HFF-Myc (cell line): Measurements from ENCODE around the gene ART4.

Source experiments
- DNase-seq: peaks from one replicate; pipeline ENCODE4 v3.0.0-alpha.2; 2011; ENCODE audit warnings: low read depth; ENCODE audit errors: extremely low read depth
- H3K4me3 ChIP-seq: replicated peaks from 2 replicates; pipeline ENCODE4 v1.5.1; 2011; ENCODE audit warnings: low read depth, mild to moderate bottlenecking, control low read depth, low read length
- CTCF ChIP-seq: IDR thresholded peaks from 2 replicates; pipeline ENCODE4 v1.5.1; 2012; ENCODE audit warnings: mild to moderate bottlenecking, low read depth, low read length, control low read depth; ENCODE audit errors: missing control alignments

Gene ART4

GRCh38 chr12:14803830-14804160 is 39.5 kb downstream of the ART4 start:
- DNase-seq, result no peak
- TF ChIP-seq CTCF, result no peak
- peak overlapping the region; percentile 94 for H3K4me3 ChIP-seq

GRCh38 chr12:14803011-14803829 is 40.1 kb downstream of the ART4 start, which contains the start of the genes C12orf60 and WBP11:
TSS of gene C12orf60 (plus strand) at chr12:14803670. CDS start at chr12:14822936, 19,266 bp downstream.
TSS of gene WBP11 (minus strand) at chr12:14803478. CDS start at chr12:14801383, 2,095 bp downstream.
- peak within 1 kb of the TSS; percentile 94 for H3K4me3 ChIP-seq
- DNase-seq, result peak; percentile 98
- no peak for TF ChIP-seq CTCF

- H3K4me3 ChIP-seq, result peak overlapping the region; percentile 94
- no peak for TF ChIP-seq CTCF
- DNase-seq, result no peak
Measured at GRCh38 chr12:14802721-14803010, 40.7 kb downstream of the ART4 start.

GRCh38 chr12:14802247-14802646 is 41.1 kb downstream of the ART4 start:
- peak overlapping the region; percentile 94 for H3K4me3 ChIP-seq
- DNase-seq, result no peak
- TF ChIP-seq CTCF, result no peak

GRCh38 chr12:14795028-14795448 is 48.3 kb downstream of the ART4 start:
- no peak overlapping the region for H3K4me3 ChIP-seq
- DNase-seq, result no peak
- TF ChIP-seq CTCF, result no peak

- DNase-seq, result no peak
- TF ChIP-seq CTCF, result no peak
- H3K4me3 ChIP-seq, result no peak overlapping the region
Measured at GRCh38 chr12:14785568-14785967, 57.8 kb downstream of the ART4 start.

GRCh38 chr12:14784471-14784870 is 58.9 kb downstream of the ART4 start:
- H3K4me3 ChIP-seq, result no peak overlapping the region
- no peak for TF ChIP-seq CTCF
- DNase-seq, result no peak
